Cardiac muscle cell (in vitro differentiated cells and primary cell): ENCODE results near the gene SRRD. TPM values are rescaled to one million over a fixed set of nuclear protein-coding genes. Genes with fewer than 3 reads are reported as not detected.

Experiments used
- DNase-seq, 2 donors: peaks; one replicate each; pipeline versions ENCODE4 v3.0.0 to v3.0.0-alpha.2; 2010 to 2017; ENCODE audit warnings: low read depth in 1 of 2, low spot score in 1 of 2
- H3K27ac ChIP-seq: fragments of 200-600 bp; sonication (generic); 2 replicates; pipeline ENCODE4 v1.5.1; 2016
- H3K27me3 ChIP-seq: fragments of 200-600 bp; sonication (generic); 2 replicates; pipeline ENCODE4 v1.6.0; 2016; ENCODE audit warnings: control low read depth
- H3K36me3 ChIP-seq: fragments of 200-600 bp; sonication (generic); 2 replicates; pipeline ENCODE4 v1.5.1; 2016; ENCODE audit warnings: control low read depth
- H3K4me1 ChIP-seq: fragments of 200-600 bp; sonication (generic); 2 replicates; pipeline ENCODE4 v1.8.1; 2017; ENCODE audit warnings: low read depth, mild to moderate bottlenecking, mixed run types
- H3K4me3 ChIP-seq: fragments of 200-600 bp; sonication (generic); 2 replicates; pipeline ENCODE4 v1.5.1; 2016; ENCODE audit warnings: mild to moderate bottlenecking
- H3K9me3 ChIP-seq: fragments of 200-600 bp; sonication (generic); 2 replicates; pipeline ENCODE4 v1.5.1; 2017; ENCODE audit warnings: low read depth, mild to moderate bottlenecking, control low read depth
- polyA plus RNA-seq: library from polyadenylated mRNA; unstranded; fragments of >200 nt; fragmentation: Nextera tagmentation; extraction: Ambion mirVana; gene quantifications from 2 replicates; pipeline ENCODE4 v1.2.1, GENCODE V29; 2016
- total RNA-seq: library from RNA; depleted of rRNA; stranded (reverse); fragments of >200 nt; gene quantifications from 2 replicates; pipeline ENCODE4 v1.2.3, GENCODE V29; 2016
- TF ChIP-seq, protein P1 (sequence below): IDR thresholded peaks from 2 replicates; pipeline ENCODE4 v1.5.1; 2012; ENCODE audit warnings: low read depth, mild to moderate bottlenecking, low read length

The SRRD gene
- total and polyA plus RNA-seq, 2 experiments from 2014 or later: 17.0 to 22.3 TPM

DNA sequence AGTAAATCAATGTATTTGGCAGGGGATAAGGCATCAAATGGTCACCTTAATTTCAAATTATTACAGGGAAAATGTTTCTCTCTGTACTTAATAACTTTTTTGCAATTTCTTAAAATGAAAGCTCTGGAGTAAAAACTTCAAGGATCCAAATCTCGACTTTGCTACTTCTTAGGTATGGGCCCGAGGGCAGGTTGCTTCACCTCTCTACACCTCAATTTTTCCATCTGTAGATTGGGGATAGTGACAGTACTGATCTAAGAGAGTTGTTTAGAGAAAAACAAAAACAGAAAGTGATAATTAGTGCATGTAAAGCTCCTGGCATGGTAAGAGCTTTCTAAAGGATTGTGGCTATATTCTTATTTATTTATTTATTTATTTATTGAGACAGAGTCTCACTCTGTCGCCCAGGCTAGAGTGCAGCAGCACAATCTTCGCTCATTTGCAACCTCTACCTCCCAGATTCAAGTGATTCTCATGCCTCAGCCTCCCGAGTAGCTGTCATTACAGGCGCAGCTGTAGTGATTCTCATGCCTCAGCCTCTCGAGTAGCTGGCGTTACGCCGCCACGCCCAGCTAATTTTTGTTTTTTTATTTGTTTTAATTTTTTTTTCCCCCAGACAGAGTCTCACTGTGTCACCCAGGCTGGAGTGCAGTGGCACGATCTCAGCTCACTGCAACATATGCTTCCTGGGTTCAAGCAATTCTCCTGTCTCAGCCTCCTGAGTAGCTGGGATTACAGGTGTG, 30.9 kb downstream of the SRRD start:
- TF ChIP-seq, protein P1, sequence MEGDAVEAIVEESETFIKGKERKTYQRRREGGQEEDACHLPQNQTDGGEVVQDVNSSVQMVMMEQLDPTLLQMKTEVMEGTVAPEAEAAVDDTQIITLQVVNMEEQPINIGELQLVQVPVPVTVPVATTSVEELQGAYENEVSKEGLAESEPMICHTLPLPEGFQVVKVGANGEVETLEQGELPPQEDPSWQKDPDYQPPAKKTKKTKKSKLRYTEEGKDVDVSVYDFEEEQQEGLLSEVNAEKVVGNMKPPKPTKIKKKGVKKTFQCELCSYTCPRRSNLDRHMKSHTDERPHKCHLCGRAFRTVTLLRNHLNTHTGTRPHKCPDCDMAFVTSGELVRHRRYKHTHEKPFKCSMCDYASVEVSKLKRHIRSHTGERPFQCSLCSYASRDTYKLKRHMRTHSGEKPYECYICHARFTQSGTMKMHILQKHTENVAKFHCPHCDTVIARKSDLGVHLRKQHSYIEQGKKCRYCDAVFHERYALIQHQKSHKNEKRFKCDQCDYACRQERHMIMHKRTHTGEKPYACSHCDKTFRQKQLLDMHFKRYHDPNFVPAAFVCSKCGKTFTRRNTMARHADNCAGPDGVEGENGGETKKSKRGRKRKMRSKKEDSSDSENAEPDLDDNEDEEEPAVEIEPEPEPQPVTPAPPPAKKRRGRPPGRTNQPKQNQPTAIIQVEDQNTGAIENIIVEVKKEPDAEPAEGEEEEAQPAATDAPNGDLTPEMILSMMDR: no peak
- Histone ChIP-seq H3K27me3 (no peaks in the 10 kb centered on the region), H3K36me3 (peaks cover 8% of the 10 kb centered on the region), H3K4me3 (no peak overlapping the region), H3K27ac (no peak overlapping the region), H3K4me1 (peaks cover 7% of the 10 kb centered on the region), H3K9me3 (no peaks in the 10 kb centered on the region)
- DNase-seq: no peak

DNA sequence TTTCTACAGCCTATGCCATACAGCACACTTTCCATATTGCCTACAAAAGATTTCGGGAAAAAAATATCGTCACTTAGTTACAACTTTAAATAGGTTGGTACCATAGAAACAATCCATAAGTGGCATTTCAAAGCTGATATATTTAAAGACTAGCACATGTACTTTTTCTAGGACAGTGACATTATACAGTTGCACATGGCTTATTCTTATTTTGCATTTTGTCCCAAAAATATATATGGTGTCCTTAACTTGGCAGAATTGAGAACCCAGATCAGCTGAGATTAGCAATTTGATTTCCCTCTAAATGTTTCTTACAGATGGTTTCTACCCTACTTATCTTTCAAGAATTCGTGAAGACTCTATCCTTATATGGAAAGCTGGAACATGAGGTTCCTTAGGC, 32.3 kb downstream of the SRRD start:
- no peak overlapping the region for H3K4me3 ChIP-seq
- H3K27me3 ChIP-seq: no peaks in the 10 kb centered on the region
- H3K27ac ChIP-seq: no peak overlapping the region
- peaks cover 7% of the 10 kb centered on the region for H3K4me1 ChIP-seq
- DNase-seq: no peak
- TF ChIP-seq, protein P1: no peak
- H3K9me3 ChIP-seq: no peaks in the 10 kb centered on the region
- H3K36me3 ChIP-seq: no peaks in the 10 kb centered on the region

DNA sequence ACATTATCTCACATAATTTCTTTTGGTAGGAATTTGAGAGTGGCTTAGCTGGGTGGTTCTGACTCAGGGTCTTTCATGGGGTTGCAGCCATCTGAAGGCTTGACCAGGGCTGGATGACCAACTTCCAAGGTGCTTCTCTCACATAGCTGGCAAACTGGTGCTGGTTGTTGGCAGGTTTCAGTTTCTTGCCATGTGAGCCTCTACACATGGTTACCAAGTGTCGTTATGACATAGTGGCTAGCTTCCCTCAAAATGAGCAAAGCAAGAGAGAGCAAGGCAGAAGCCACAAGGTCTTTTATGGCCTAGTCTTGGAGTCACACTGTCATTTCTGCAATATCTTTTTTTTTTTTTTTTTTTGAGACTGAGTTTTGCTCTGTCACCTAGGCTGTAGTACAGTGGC, 32.8 kb downstream of the SRRD start:
- H3K27me3 ChIP-seq: no peaks in the 10 kb centered on the region
- no peak for DNase-seq
- no peaks in the 10 kb centered on the region for H3K9me3 ChIP-seq
- no peak overlapping the region for H3K27ac ChIP-seq
- no peaks in the 10 kb centered on the region for H3K36me3 ChIP-seq
- H3K4me3 ChIP-seq: no peak overlapping the region
- H3K4me1 ChIP-seq: peaks cover 7% of the 10 kb centered on the region
- TF ChIP-seq, protein P1: no peak

DNA sequence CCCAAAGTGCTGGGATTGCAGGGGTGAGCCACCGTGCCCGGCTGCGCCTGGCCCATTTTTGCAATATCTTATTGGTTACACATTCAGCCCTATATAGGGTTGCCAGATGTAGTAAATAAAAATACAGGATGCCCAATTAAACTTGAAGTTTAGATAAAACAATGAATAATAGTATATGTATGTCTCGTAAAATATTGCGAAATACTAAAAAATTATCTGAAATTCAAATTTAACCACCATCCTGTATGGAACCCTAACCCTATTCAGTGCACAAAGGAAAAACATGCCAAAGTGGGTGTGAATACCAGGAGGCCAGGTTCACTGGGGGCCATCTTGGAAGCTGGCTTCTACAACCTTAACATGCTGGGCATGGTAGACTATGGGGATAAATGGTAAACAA, 33.8 kb downstream of the SRRD start:
- Histone ChIP-seq H3K36me3 (no peaks in the 10 kb centered on the region), H3K27me3 (no peaks in the 10 kb centered on the region), H3K4me3 (no peak overlapping the region), H3K27ac (no peak overlapping the region), H3K9me3 (no peaks in the 10 kb centered on the region), H3K4me1 (peaks cover 7% of the 10 kb centered on the region)
- TF ChIP-seq, protein P1: no peak
- no peak for DNase-seq

DNA sequence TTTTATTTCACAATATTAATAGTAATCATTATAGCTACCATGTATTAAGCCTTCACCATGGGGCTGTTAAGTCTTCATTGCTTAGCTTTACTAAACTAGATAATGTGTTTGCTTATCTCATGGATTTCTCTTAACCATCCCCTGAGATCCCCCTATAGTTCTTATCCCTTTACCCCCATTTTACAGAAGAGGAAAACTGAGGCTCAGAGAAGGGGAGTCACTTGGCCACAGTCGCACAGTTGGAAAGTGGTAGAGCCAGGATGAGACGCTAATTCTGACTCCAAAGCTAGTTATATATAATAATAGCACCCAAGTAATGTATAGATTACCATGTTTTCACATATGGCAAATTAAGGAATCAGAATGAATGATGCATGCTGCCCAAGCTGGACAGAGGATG, 38.3 kb downstream of the SRRD start:
- Histone ChIP-seq H3K4me3 (no peak overlapping the region), H3K27ac (no peak overlapping the region), H3K9me3 (no peaks in the 10 kb centered on the region), H3K27me3 (no peaks in the 10 kb centered on the region), H3K36me3 (no peaks in the 10 kb centered on the region), H3K4me1 (peaks cover 3% of the 10 kb centered on the region)
- TF ChIP-seq, protein P1: no peak
- DNase-seq: no peak
